ENCODE results near the gene KIF4A. TPM values are rescaled to one million over a fixed set of nuclear protein-coding genes. Genes with fewer than 3 reads are reported as not detected.
"Not testable (repeated sequence)": the region's sequence is repeated elsewhere in the genome, so short reads cannot be mapped to it uniquely, and the experiment has no call there.

Gene KIF4A
- total RNA-seq, 1 experiment from 2014 or later, result 35.8 TPM

- Histone ChIP-seq H3K9me3 (ENCODE audit: low read length) (no peaks in the 10 kb centered on the region), H4K20me1 (ENCODE audit: low read length) (no peaks in the 10 kb centered on the region), H3K79me2 (ENCODE audit: low read length) (no peaks in the 10 kb centered on the region), H3K36me3 (ENCODE audit: low read depth, low read length) (peaks cover 15% of the 10 kb centered on the region), H3K4me2 (ENCODE audit: low read length) (no peak overlapping the region), H3K9ac (ENCODE audit: low read length) (no peak overlapping the region), H3F3A (ENCODE audit: low read length, unreplicated experiment) (no peaks in the 10 kb centered on the region), H3K4me3 (ENCODE audit: low read length) (no peak overlapping the region), H3K9me2 (replicated peaks; ENCODE audit: low read length) (no peaks in the 10 kb centered on the region), H3K27ac (ENCODE audit: low read length) (no peak overlapping the region), H3K4me1 (ENCODE audit: insufficient read depth, low read length) (no peaks in the 10 kb centered on the region), H2AFZ (ENCODE audit: low read length) (no peak overlapping the region), H3K27me3 (ENCODE audit: low read length) (no peaks in the 10 kb centered on the region)
- POLR2A ChIA-PET (ENCODE audit: unreplicated experiment), result no interaction called here
- DNase-seq (no peak), ATAC-seq (no peak)
- TF ChIP-seq CTCF (conservative IDR thresholded peaks at IDR 0.05; ENCODE audit: low read depth, low read length), result no peak
- no peak for TF ChIP-seq EZH2phosphoT487 (IDR thresholded peaks at IDR 0.05; ENCODE audit: borderline replicate concordance, low read length)
- TF ChIP-seq EZH2 (IDR thresholded peaks at IDR 0.05; ENCODE audit: low read length, unreplicated experiment), result no peak
- intact Hi-C loops (cut with micrococcal nuclease), result no loop called here
- CTCF ChIA-PET, result no interaction called here
- BruUV-seq (replicated peaks), result no TSS peak
Measured at GRCh38 chrX:70359458-70359857, 69.6 kb downstream of the KIF4A start.

- POLR2A ChIA-PET (ENCODE audit: unreplicated experiment), result no interaction called here
- no peak for ATAC-seq
- intact Hi-C loops (cut with micrococcal nuclease), result no loop called here
- TF ChIP-seq EZH2phosphoT487 (IDR thresholded peaks at IDR 0.05; ENCODE audit: borderline replicate concordance, low read length) (no peak), EZH2 (IDR thresholded peaks at IDR 0.05; ENCODE audit: low read length, unreplicated experiment) (no peak), CTCF (conservative IDR thresholded peaks at IDR 0.05; ENCODE audit: low read depth, low read length) (no peak)
- H3K27ac ChIP-seq (ENCODE audit: low read length), result no peak overlapping the region
- H3K27me3 ChIP-seq (ENCODE audit: low read length), result no peaks in the 10 kb centered on the region
- no TSS peak for BruUV-seq (replicated peaks)
- H3K4me2 ChIP-seq (ENCODE audit: low read length), result no peak overlapping the region
- H2AFZ ChIP-seq (ENCODE audit: low read length), result no peak overlapping the region
- no peaks in the 10 kb centered on the region for H3K79me2 ChIP-seq (ENCODE audit: low read length)
- H3K4me3 ChIP-seq (ENCODE audit: low read length), result no peak overlapping the region
- H4K20me1 ChIP-seq (ENCODE audit: low read length), result no peaks in the 10 kb centered on the region
- peaks cover 15% of the 10 kb centered on the region for H3K36me3 ChIP-seq (ENCODE audit: low read depth, low read length)
- DNase-seq, result no peak
- no peaks in the 10 kb centered on the region for H3K4me1 ChIP-seq (ENCODE audit: insufficient read depth, low read length)
- H3F3A ChIP-seq (ENCODE audit: low read length, unreplicated experiment), result no peaks in the 10 kb centered on the region
- H3K9me2 ChIP-seq (replicated peaks; ENCODE audit: low read length), result no peaks in the 10 kb centered on the region
- no peaks in the 10 kb centered on the region for H3K9me3 ChIP-seq (ENCODE audit: low read length)
- H3K9ac ChIP-seq (ENCODE audit: low read length), result no peak overlapping the region
- CTCF ChIA-PET, result no interaction called here
Measured at GRCh38 chrX:70360366-70360765, 70.5 kb downstream of the KIF4A start.

GRCh38 chrX:70368731-70369130 lies 78.8 kb downstream of the KIF4A start:
- H3K9me2 ChIP-seq (replicated peaks; ENCODE audit: low read length); POLR2A ChIA-PET (ENCODE audit: unreplicated experiment); H3K27ac ChIP-seq (ENCODE audit: low read length); H3K36me3 ChIP-seq (ENCODE audit: low read depth, low read length); H3K4me3 ChIP-seq (ENCODE audit: low read length); H3K9ac ChIP-seq (ENCODE audit: low read length); H3K27me3 ChIP-seq (ENCODE audit: low read length); H2AFZ ChIP-seq (ENCODE audit: low read length); H3K4me2 ChIP-seq (ENCODE audit: low read length); intact Hi-C loops (cut with micrococcal nuclease); H3F3A ChIP-seq (ENCODE audit: low read length, unreplicated experiment); BruUV-seq (replicated peaks); ATAC-seq; CTCF ChIA-PET; H3K79me2 ChIP-seq (ENCODE audit: low read length); H4K20me1 ChIP-seq (ENCODE audit: low read length); H3K9me3 ChIP-seq (ENCODE audit: low read length); H3K4me1 ChIP-seq (ENCODE audit: insufficient read depth, low read length); DNase-seq: not testable (repeated sequence)

Data from PC-3 (cell line).